Smooth muscle cell (in vitro differentiated cells): ENCODE data around the gene BMP7. TPM values are rescaled to one million over a fixed set of nuclear protein-coding genes. Genes with fewer than 3 reads are reported as not detected.

Experiments
- DNase-seq: peaks from one replicate; lab custom pipeline; 2025; ENCODE audit not compliant: unreplicated experiment; lab: John Stamatoyannopoulos, UW
- H2AFZ ChIP-seq: fragments of 200-600 bp; sonication (generic); 2 replicates; pipeline ENCODE4 v1.6.0; 2016; ENCODE audit warnings: antibody characterized with exemption, low read depth, mild to moderate bottlenecking
- H3F3A ChIP-seq: fragments of 200-600 bp; sonication (generic); 2 replicates; pipeline ENCODE4 v1.6.0; 2017; ENCODE audit warnings: antibody characterized with exemption, low read depth
- H3K27ac ChIP-seq: fragments of 200-600 bp; sonication (generic); 2 replicates; pipeline ENCODE4 v1.5.1; 2016; ENCODE audit warnings: low read depth, mild to moderate bottlenecking
- H3K27me3 ChIP-seq: fragments of 200-600 bp; sonication (generic); 2 replicates; pipeline ENCODE4 v1.6.1; 2016; ENCODE audit warnings: low read depth, mild to moderate bottlenecking
- H3K36me3 ChIP-seq: fragments of 200-600 bp; sonication (generic); 2 replicates; pipeline ENCODE4 v1.5.1; 2016; ENCODE audit warnings: low read depth
- H3K4me1 ChIP-seq: fragments of 200-600 bp; sonication (generic); 2 replicates; pipeline ENCODE4 v1.5.1; 2016; ENCODE audit warnings: low read depth
- H3K4me2 ChIP-seq: fragments of 200-600 bp; sonication (generic); 2 replicates; pipeline ENCODE4 v1.6.0; 2016; ENCODE audit warnings: mild to moderate bottlenecking
- H3K4me3 ChIP-seq: fragments of 200-600 bp; sonication (generic); 2 replicates; pipeline ENCODE4 v1.5.1; 2016; ENCODE audit warnings: mild to moderate bottlenecking
- H3K79me2 ChIP-seq: fragments of 200-600 bp; sonication (generic); 2 replicates; pipeline ENCODE4 v1.6.0; 2016; ENCODE audit warnings: low read depth, mild to moderate bottlenecking
- H3K9ac ChIP-seq: fragments of 200-600 bp; sonication (generic); 2 replicates; pipeline ENCODE4 v1.6.0; 2016; ENCODE audit warnings: low read depth
- H3K9me3 ChIP-seq: fragments of 200-600 bp; sonication (generic); replicated peaks from 2 replicates; pipeline ENCODE4 v1.5.1; 2016; ENCODE audit warnings: low read depth
- H4K20me1 ChIP-seq: fragments of 200-600 bp; sonication (generic); 2 replicates; pipeline ENCODE4 v1.6.0; 2016; ENCODE audit warnings: low read depth
- CTCF ChIP-seq: fragments of 200-600 bp; sonication (generic); IDR thresholded peaks from 2 replicates; pipeline ENCODE4 v1.5.1; 2017; ENCODE audit warnings: borderline replicate concordance, mild to moderate bottlenecking, antibody characterized with exemption; ENCODE audit not compliant: insufficient read depth, poor library complexity, severe bottlenecking
- WGBS: methylation state at CpG from one replicate; pipeline ENCODE4 v1.1.7; 2016; ENCODE audit warnings: low lambda C conversion rate; 5-methylcytosine and 5-hydroxymethylcytosine counted together
- polyA plus RNA-seq: library from polyadenylated mRNA; unstranded; fragments of >200 nt; fragmentation: Nextera tagmentation; extraction: Ambion mirVana; gene quantifications from 2 replicates; pipeline ENCODE4 v1.2.1, GENCODE V29; 2016
- total RNA-seq: library from RNA; depleted of rRNA; stranded (reverse); fragments of >200 nt; gene quantifications from 2 replicates; pipeline ENCODE4 v1.2.3, GENCODE V29; 2014

Gene BMP7
- total and polyA plus RNA-seq, 2 experiments from 2014 or later, result 18.1 to 28.3 TPM

GRCh38 chr20:57234556-57235251 lies 31.7 kb downstream of the BMP7 start:
- H3K4me3 ChIP-seq, result no peak overlapping the region
- no peak for DNase-seq
- no peaks in the 10 kb centered on the region for H3K36me3 ChIP-seq
- 44% methylated on average over 11 of the region's 11 CpGs for WGBS
- no peak overlapping the region for H3K27ac ChIP-seq
- H3K4me2 ChIP-seq, result peak overlapping the region; percentile 4
- H3K4me1 ChIP-seq, result no peaks in the 10 kb centered on the region
- H2AFZ ChIP-seq, result no peak overlapping the region
- no peaks in the 10 kb centered on the region for H3K9me3 ChIP-seq
- H3K27me3 ChIP-seq, result no peaks in the 10 kb centered on the region
- no peak overlapping the region for H3K9ac ChIP-seq
- TF ChIP-seq CTCF, result no peak
- H3F3A ChIP-seq, result peaks cover 12% of the 10 kb centered on the region
- peaks cover 54% of the 10 kb centered on the region for H3K79me2 ChIP-seq
- H4K20me1 ChIP-seq, result no peaks in the 10 kb centered on the region

GRCh38 chr20:57231951-57232428 lies 34.5 kb downstream of the BMP7 start:
- no peaks in the 10 kb centered on the region for H3K9me3 ChIP-seq
- no peak for TF ChIP-seq CTCF
- WGBS, result 88% methylated on average over 2 of the region's 2 CpGs
- H4K20me1 ChIP-seq, result no peaks in the 10 kb centered on the region
- H3K79me2 ChIP-seq, result peaks cover 48% of the 10 kb centered on the region
- no peaks in the 10 kb centered on the region for H3K4me1 ChIP-seq
- no peak overlapping the region for H3K27ac ChIP-seq
- H3K9ac ChIP-seq, result no peak overlapping the region
- H3F3A ChIP-seq, result peaks cover 6% of the 10 kb centered on the region
- H2AFZ ChIP-seq, result no peak overlapping the region
- no peak overlapping the region for H3K4me3 ChIP-seq
- no peak for DNase-seq
- H3K36me3 ChIP-seq, result no peaks in the 10 kb centered on the region
- no peak overlapping the region for H3K4me2 ChIP-seq
- no peaks in the 10 kb centered on the region for H3K27me3 ChIP-seq

DNA sequence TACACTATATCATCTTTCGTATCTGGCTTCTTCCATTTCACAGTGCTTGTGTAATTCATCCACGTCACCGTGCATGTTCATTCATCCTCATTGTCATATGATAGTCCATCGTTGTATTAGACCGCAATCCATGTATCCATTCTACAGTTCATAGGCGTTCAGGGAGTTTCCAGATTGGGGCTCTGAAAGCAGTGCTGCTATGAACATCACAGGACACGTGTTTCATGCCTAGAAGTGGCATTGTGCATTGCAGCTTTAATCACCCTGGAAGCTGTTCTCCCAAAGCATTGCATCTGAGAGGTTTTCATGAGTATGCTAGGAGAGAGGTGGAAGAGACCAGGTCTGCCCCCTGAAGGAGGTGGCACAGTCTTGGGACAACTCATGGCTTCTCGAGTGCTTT lies 35.3 kb downstream of the BMP7 start:
- no peak for TF ChIP-seq CTCF
- Histone ChIP-seq H3F3A (peaks cover 3% of the 10 kb centered on the region), H3K4me2 (no peak overlapping the region), H4K20me1 (no peaks in the 10 kb centered on the region), H3K27ac (no peak overlapping the region), H3K9me3 (no peaks in the 10 kb centered on the region), H3K79me2 (peaks cover 48% of the 10 kb centered on the region), H3K4me3 (no peak overlapping the region), H3K36me3 (no peaks in the 10 kb centered on the region), H3K4me1 (no peaks in the 10 kb centered on the region), H3K9ac (no peak overlapping the region), H2AFZ (no peak overlapping the region), H3K27me3 (no peaks in the 10 kb centered on the region)
- no peak for DNase-seq
- WGBS, result 84% methylated on average over 8 of the region's 8 CpGs

GRCh38 chr20:57230247-57230646 lies 36.2 kb downstream of the BMP7 start:
- Histone ChIP-seq H2AFZ (no peak overlapping the region), H3K4me1 (peaks cover 2% of the 10 kb centered on the region), H3K36me3 (no peaks in the 10 kb centered on the region), H3K27ac (no peak overlapping the region), H3F3A (no peaks in the 10 kb centered on the region), H3K79me2 (peaks cover 48% of the 10 kb centered on the region), H3K4me2 (no peak overlapping the region), H3K9ac (no peak overlapping the region), H3K4me3 (no peak overlapping the region), H4K20me1 (no peaks in the 10 kb centered on the region), H3K9me3 (no peaks in the 10 kb centered on the region), H3K27me3 (no peaks in the 10 kb centered on the region)
- DNase-seq, result no peak
- 87% methylated on average over 8 of the region's 8 CpGs for WGBS
- no peak for TF ChIP-seq CTCF
